PC-3 (cell line): ENCODE measurements around the gene PLA2G3.

Experiments used
- CTCF ChIP-seq: fragments of 300-600 bp; sonication (generic); conservative IDR thresholded peaks from 2 replicates; pipeline ENCODE4 v1.5.1; 2017; ENCODE audit warnings: antibody characterized with exemption, low read depth, mild to moderate bottlenecking, low read length
- EZH2 ChIP-seq: fragments of 300-600 bp; sonication (generic); IDR thresholded peaks from one replicate; pipeline ENCODE4 v1.6.1; 2017; ENCODE audit warnings: antibody characterized with exemption, mild to moderate bottlenecking, low read length; ENCODE audit not compliant: unreplicated experiment
- EZH2phosphoT487 ChIP-seq: fragments of 300-600 bp; sonication (generic); IDR thresholded peaks from 2 replicates; pipeline ENCODE4 v1.6.1; 2018; ENCODE audit warnings: mild to moderate bottlenecking, antibody characterized with exemption, low read length, borderline replicate concordance

- TF ChIP-seq CTCF, result no peak
- no peak for TF ChIP-seq EZH2
- TF ChIP-seq EZH2phosphoT487, result no peak
These were observed 32.5 kb downstream of the PLA2G3 start for GRCh38 chr22:31107894-31108218.
